PC-9 (cell line): Measurements from ENCODE around the gene SLFN12. TPM values are rescaled to one million over a fixed set of nuclear protein-coding genes. Genes with fewer than 3 reads are reported as not detected.

Experiments
- Bru-seq: library from RNA; stranded (reverse); fragments of 400-500 nt; gene quantifications from one replicate; lab custom pipeline; 2021; lab: Mats Ljungman, UMichigan
- BruChase-seq, 2 experiments: library from RNA; stranded (reverse); fragments of 400-500 nt; gene quantifications; one replicate each; lab custom pipeline; 2021; lab: Mats Ljungman, UMichigan
- BruUV-seq: library from RNA; stranded (reverse); fragments of 400-500 nt; replicated peaks from 2 replicates; lab custom pipeline; 2021; lab: Mats Ljungman, UMichigan
- CTCF ChIA-PET: fragments of 300-600 bp; sonication (Branson Sonifier 250); formaldehyde crosslinking; loops from one replicate; lab custom pipeline; 2022; ENCODE audit warnings: antibody characterized with exemption; lab: Charles Lee
- POLR2A ChIA-PET: fragments of 300-600 bp; sonication (Branson Sonifier 250); formaldehyde crosslinking; loops from one replicate; lab custom pipeline; 2022; ENCODE audit warnings: antibody characterized with exemption; ENCODE audit not compliant: unreplicated experiment; lab: Charles Lee
- DNase-seq, 2 experiments: peaks; one replicate each; pipeline versions ENCODE4 v3.0.0 to v3.0.0-alpha.2; 2015 to 2022; ENCODE audit warnings: mixed read lengths in 1 of 2
- H2AFZ ChIP-seq: fragments of 200-600 bp; sonication (generic); 2 replicates; pipeline ENCODE4 v1.8.1; 2017; ENCODE audit warnings: antibody characterized with exemption
- H3F3A ChIP-seq: fragments of 200-600 bp; sonication (generic); 2 replicates; pipeline ENCODE4 v1.8.1; 2017; ENCODE audit warnings: antibody characterized with exemption, mild to moderate bottlenecking, low read depth; ENCODE audit not compliant: insufficient read depth
- H3K27ac ChIP-seq: fragments of 200-600 bp; sonication (generic); 2 replicates; pipeline ENCODE4 v1.6.1; 2016; ENCODE audit warnings: mixed run types
- H3K27me3 ChIP-seq: fragments of 200-600 bp; sonication (generic); 2 replicates; pipeline ENCODE4 v1.6.1; 2016; ENCODE audit warnings: low read depth, mixed run types; ENCODE audit not compliant: insufficient read depth
- H3K36me3 ChIP-seq: fragments of 200-600 bp; sonication (generic); 2 replicates; pipeline ENCODE4 v1.6.1; 2016; ENCODE audit warnings: low read depth, mixed run types
- H3K4me1 ChIP-seq: fragments of 200-600 bp; sonication (generic); replicated peaks from 2 replicates; pipeline ENCODE4 v1.6.1; 2016; ENCODE audit warnings: mixed run types; ENCODE audit not compliant: insufficient read depth
- H3K4me2 ChIP-seq: fragments of 200-600 bp; sonication (generic); 2 replicates; pipeline ENCODE4 v1.6.1; 2017; ENCODE audit warnings: mixed run types
- H3K4me3 ChIP-seq: fragments of 200-600 bp; sonication (generic); 2 replicates; pipeline ENCODE4 v1.6.1; 2016; ENCODE audit warnings: mixed run types
- H3K79me2 ChIP-seq: fragments of 200-600 bp; sonication (generic); 2 replicates; pipeline ENCODE4 v1.6.1; 2017; ENCODE audit warnings: low read depth, mixed run types
- H3K9me2 ChIP-seq: fragments of 200-600 bp; sonication (generic); 2 replicates; pipeline ENCODE4 v1.8.1; 2017; ENCODE audit warnings: mild to moderate bottlenecking; ENCODE audit not compliant: insufficient read depth
- H3K9me3 ChIP-seq: fragments of 200-600 bp; sonication (generic); 2 replicates; pipeline ENCODE4 v1.8.1; 2016; ENCODE audit warnings: low read depth; ENCODE audit not compliant: insufficient read depth
- H4K20me1 ChIP-seq: fragments of 200-600 bp; sonication (generic); 2 replicates; pipeline ENCODE4 v1.8.1; 2017; ENCODE audit not compliant: insufficient read depth
- EZH2 ChIP-seq: fragments of 200-600 bp; sonication (generic); IDR thresholded peaks from 2 replicates; pipeline ENCODE4 v1.8.0; 2017; ENCODE audit warnings: antibody characterized with exemption, low read depth
- intact Hi-C: fragments of 100-400 bp; cut with micrococcal nuclease; formaldehyde crosslinking; loops from one replicate; pipeline ENCODE4 v1.10.0; 2022; ENCODE audit not compliant: unreplicated experiment
- long read RNA-seq: library from polyadenylated mRNA; stranded (forward); transcript quantifications from one replicate; pipeline ENCODE4 v2.0.0, GENCODE V29; 2022
- total RNA-seq: library from RNA; stranded (reverse); gene quantifications from 2 replicates; pipeline ENCODE4 v1.2.3, GENCODE V29; 2021
- TF ChIP-seq, protein P1 (sequence below): fragments of 200-600 bp; sonication (generic); conservative IDR thresholded peaks from 2 replicates; pipeline ENCODE4 v1.6.1; 2017; ENCODE audit warnings: mixed run types, antibody characterized with exemption, mild to moderate bottlenecking, moderate library complexity

The SLFN12 gene
- 9.7 and 14.3 TPM in 2 replicates for total RNA-seq
- percentile 82 among the genes with signal in this experiment for Bru-seq, nascent RNA
- percentile 71 among the genes with signal in this experiment for BruChase-seq, experiment 1, labeled RNA remaining after a 2-hour chase
- percentile 76 among the genes with signal in this experiment for BruChase-seq, experiment 2, labeled RNA remaining after a 6-hour chase
- long read RNA-seq, partial matches to known transcripts, result 0 of 6 reads
- long read RNA-seq, other reads (novel, unspliced or antisense), result 3 of 6 reads

DNA sequence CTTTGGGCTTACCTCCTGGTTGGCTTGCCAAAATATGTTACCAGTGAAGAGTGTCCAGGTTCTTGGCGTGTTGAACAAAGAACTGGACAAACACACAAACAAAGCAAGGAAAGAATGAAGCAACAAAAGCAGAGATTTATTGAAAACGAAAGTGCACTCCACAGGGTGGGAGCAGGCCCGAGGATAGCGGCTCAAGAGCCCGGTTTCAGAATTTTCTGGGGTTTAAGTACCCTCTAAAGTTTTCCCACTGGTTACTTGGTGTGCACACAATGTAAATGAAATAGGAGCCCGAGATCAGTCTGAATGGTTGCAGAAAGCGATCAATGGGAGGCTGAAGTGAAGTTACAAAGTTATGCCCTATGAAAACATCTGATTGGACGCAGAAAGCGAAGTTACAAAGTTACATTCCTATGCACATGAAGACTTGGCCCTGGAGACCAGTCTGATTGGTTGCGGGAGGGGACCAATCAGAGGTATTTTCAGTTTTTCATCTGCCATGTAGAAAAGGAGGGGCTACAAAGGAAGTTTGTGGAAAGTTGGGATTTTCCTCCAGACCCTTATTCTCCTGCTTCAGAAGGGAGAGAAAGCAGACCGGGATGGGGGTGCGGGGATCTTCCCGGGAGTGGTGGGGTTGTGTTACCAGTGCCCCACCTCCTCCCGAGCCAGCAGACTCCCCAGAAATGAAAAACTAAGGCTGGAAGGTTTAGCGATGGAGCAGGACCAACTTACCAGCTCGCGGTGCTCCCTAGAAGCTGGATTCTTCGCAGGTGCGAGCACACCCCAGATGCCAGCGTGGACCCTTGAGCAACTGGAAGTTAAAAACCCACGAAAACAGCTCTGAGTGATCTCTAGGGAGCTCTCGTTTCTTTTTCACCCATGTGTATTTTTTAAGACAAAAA lies at the start of gene SLFN12:
SLFN12 (minus strand) TSS at position 325 of the 899 bp plus-strand sequence. CDS start 9,472 bp downstream, outside the sequence.
- Histone ChIP-seq H3K27ac (peak within 1 kb of the TSS; percentile 44; the same call in 1 of the 2 replicates), H3K9me2 (no peaks in the 10 kb centered on the region; the same call in 1 of the 2 replicates), H2AFZ (peak within 1 kb of the TSS; percentile 84), H3K9me3 (no peaks in the 10 kb centered on the region), H3K4me1 (peaks cover 18% of the 10 kb centered on the region), H4K20me1 (no peaks in the 10 kb centered on the region), H3F3A (peaks cover 14% of the 10 kb centered on the region), H3K4me3 (peak within 1 kb of the TSS; percentile 57), H3K36me3 (no peaks in the 10 kb centered on the region), H3K27me3 (no peaks in the 10 kb centered on the region), H3K4me2 (peak within 1 kb of the TSS; percentile 87), H3K79me2 (no peaks in the 10 kb centered on the region)
- TF ChIP-seq, protein P1, sequence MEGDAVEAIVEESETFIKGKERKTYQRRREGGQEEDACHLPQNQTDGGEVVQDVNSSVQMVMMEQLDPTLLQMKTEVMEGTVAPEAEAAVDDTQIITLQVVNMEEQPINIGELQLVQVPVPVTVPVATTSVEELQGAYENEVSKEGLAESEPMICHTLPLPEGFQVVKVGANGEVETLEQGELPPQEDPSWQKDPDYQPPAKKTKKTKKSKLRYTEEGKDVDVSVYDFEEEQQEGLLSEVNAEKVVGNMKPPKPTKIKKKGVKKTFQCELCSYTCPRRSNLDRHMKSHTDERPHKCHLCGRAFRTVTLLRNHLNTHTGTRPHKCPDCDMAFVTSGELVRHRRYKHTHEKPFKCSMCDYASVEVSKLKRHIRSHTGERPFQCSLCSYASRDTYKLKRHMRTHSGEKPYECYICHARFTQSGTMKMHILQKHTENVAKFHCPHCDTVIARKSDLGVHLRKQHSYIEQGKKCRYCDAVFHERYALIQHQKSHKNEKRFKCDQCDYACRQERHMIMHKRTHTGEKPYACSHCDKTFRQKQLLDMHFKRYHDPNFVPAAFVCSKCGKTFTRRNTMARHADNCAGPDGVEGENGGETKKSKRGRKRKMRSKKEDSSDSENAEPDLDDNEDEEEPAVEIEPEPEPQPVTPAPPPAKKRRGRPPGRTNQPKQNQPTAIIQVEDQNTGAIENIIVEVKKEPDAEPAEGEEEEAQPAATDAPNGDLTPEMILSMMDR, result no peak
- TF ChIP-seq EZH2, result no peak
- intact Hi-C loops, result loop anchor here (1.0 to 5.0 kb wide), 4 partner anchors 16 to 290 kb away; partner anchors contain the start of genes NLE1 and SLFN13
- peak; percentile 58 to 83 for DNase-seq
- ChIA-PET CTCF (no interaction called here), POLR2A (no interaction called here)
- TSS peak; percentile 94 for BruUV-seq

DNA sequence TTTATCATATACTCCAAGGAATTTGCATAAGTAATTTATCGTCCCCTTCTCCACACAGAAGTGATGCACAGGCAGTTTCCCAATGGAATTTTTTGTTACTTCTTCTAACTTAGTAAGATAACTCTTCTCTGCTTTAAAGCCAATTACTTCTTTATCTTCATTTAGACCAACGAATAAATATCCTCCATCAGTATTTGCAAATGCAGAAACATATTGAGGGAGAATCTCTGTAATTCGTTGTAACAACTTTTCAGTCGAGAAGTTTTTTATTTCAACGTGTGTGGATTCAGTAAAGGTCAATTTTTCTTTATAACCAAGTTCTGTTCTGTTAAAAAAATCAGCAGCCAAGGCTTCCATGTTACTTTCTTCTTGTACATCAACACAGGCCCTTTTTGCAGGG lies 47.0 kb upstream of the SLFN12 start:
- Histone ChIP-seq H3K4me2 (no peak overlapping the region), H3K27me3 (peaks cover 67% of the 10 kb centered on the region), H3K79me2 (no peaks in the 10 kb centered on the region), H3K4me1 (no peaks in the 10 kb centered on the region), H3K9me3 (no peaks in the 10 kb centered on the region), H3K9me2 (no peaks in the 10 kb centered on the region), H4K20me1 (no peaks in the 10 kb centered on the region), H2AFZ (no peak overlapping the region), H3K36me3 (no peaks in the 10 kb centered on the region), H3K4me3 (no peak overlapping the region), H3K27ac (no peak overlapping the region), H3F3A (no peaks in the 10 kb centered on the region)
- POLR2A ChIA-PET, result no interaction called here
- intact Hi-C loops, result no loop called here
- BruUV-seq, result no TSS peak
- no peak for DNase-seq
- CTCF ChIA-PET, result no interaction called here
- TF ChIP-seq, protein P1, result no peak
- no peak for TF ChIP-seq EZH2

DNA sequence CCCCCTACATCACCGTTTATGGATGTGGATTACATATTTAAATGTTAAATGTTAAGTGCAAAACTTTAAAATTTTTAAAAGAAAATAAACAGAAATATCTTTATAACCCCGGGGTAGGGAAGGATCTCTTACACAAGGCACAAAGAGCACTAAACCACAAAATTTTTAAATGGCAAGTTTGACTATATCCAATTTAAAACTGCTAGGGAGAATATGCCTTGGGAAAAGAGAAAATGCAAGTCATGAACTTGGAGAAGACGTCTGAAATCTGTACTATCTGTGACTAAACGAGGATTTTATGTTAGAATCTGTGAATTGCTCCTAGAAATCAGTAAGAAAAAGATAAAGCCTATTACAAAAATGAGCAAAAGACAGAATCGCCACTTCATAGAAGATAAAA lies 44.9 kb upstream of the SLFN12 start:
- POLR2A ChIA-PET, result interaction anchor here (0.8 kb wide), 1 partner anchor 16 kb away, joined by 7 read pairs; no protein-coding TSS in a partner anchor
- CTCF ChIA-PET, result no interaction called here
- no peaks in the 10 kb centered on the region for H4K20me1 ChIP-seq
- H3K27ac ChIP-seq, result no peak overlapping the region
- no peaks in the 10 kb centered on the region for H3K9me2 ChIP-seq
- peaks cover 63% of the 10 kb centered on the region for H3K27me3 ChIP-seq
- BruUV-seq, result no TSS peak
- H3K4me3 ChIP-seq, result no peak overlapping the region
- no peaks in the 10 kb centered on the region for H3K9me3 ChIP-seq
- H3K79me2 ChIP-seq, result no peaks in the 10 kb centered on the region
- no peak overlapping the region for H2AFZ ChIP-seq
- no peak for TF ChIP-seq EZH2
- TF ChIP-seq, protein P1, result no peak
- no peaks in the 10 kb centered on the region for H3K36me3 ChIP-seq
- H3K4me1 ChIP-seq, result no peaks in the 10 kb centered on the region
- intact Hi-C loops, result no loop called here
- DNase-seq, result no peak
- H3K4me2 ChIP-seq, result no peak overlapping the region
- H3F3A ChIP-seq, result no peaks in the 10 kb centered on the region
